HTR-8/SVneo (cell line): Measurements from ENCODE around the gene INAFM2.

Experiments used
- DNase-seq: peaks from one replicate; pipeline ENCODE4 v3.0.0; 2011; ENCODE audit warnings: low spot score, mixed read lengths; ENCODE audit not compliant: insufficient read length
- FAIRE-seq: peaks from 2 replicates; lab custom pipeline; 2011; peaks lifted over from hg19 to GRCh38; lab: Jason Lieb, UNC

Gene INAFM2

GRCh38 chr15:40372981-40373380 is 49.5 kb downstream of the INAFM2 start:
- FAIRE-seq: no peak
- no peak for DNase-seq
